H1 (cell line): ENCODE results near the gene CD44. TPM values are rescaled to one million over a fixed set of nuclear protein-coding genes. Genes with fewer than 3 reads are reported as not detected.

Source experiments
- CTCF ChIA-PET: fragments of 300-600 bp; sonication (Branson Sonifier 250); formaldehyde crosslinking; loops from one replicate; lab custom pipeline; 2021; ENCODE audit not compliant: partially characterized antibody; lab: Charles Lee
- POLR2A ChIA-PET: fragments of 300-600 bp; sonication (Branson Sonifier 250); formaldehyde crosslinking; loops from one replicate; lab custom pipeline; 2021; ENCODE audit warnings: inconsistent platforms; ENCODE audit not compliant: partially characterized antibody; lab: Charles Lee
- DNase-seq, 2 experiments: peaks; one replicate each; pipeline versions ENCODE4 v3.0.0 to v3.0.0-alpha.2; 2010 to 2022; ENCODE audit warnings: low spot score in 2 of 2, low read depth in 1 of 2, mixed read lengths in 1 of 2
- FAIRE-seq: peaks from 2 replicates; lab custom pipeline; 2011; peaks lifted over from hg19 to GRCh38; lab: Jason Lieb, UNC
- H2AFZ ChIP-seq: 2 replicates; pipeline ENCODE4 v1.8.1; 2012; ENCODE audit warnings: low read length, inconsistent platforms
- H2AK5ac ChIP-seq: 2 replicates; pipeline ENCODE4 v1.6.1; 2013; ENCODE audit warnings: low read depth, low read length
- H2BK120ac ChIP-seq: replicated peaks from 2 replicates; pipeline ENCODE3; 2013; ENCODE audit warnings: low read depth, low read length, inconsistent platforms
- H2BK12ac ChIP-seq: 2 replicates; pipeline ENCODE4 v1.6.1; 2013; ENCODE audit warnings: low read depth, low read length
- H2BK15ac ChIP-seq: 2 replicates; pipeline ENCODE4 v1.6.1; 2013; ENCODE audit warnings: low read length
- H2BK20ac ChIP-seq: 2 replicates; pipeline ENCODE4 v1.6.1; 2013; ENCODE audit warnings: low read length
- H2BK5ac ChIP-seq: 2 replicates; pipeline ENCODE4 v1.6.1; 2013; ENCODE audit warnings: low read depth, low read length
- H3K14ac ChIP-seq: 2 replicates; pipeline ENCODE4 v1.6.1; 2013; ENCODE audit warnings: inconsistent platforms; ENCODE audit not compliant: insufficient read length
- H3K18ac ChIP-seq: 2 replicates; pipeline ENCODE4 v1.6.1; 2013; ENCODE audit warnings: low read length; ENCODE audit errors: extremely low read depth
- H3K23ac ChIP-seq: 2 replicates; pipeline ENCODE4 v1.6.1; 2013; ENCODE audit warnings: inconsistent platforms; ENCODE audit not compliant: insufficient read length
- H3K23me2 ChIP-seq: 2 replicates; pipeline ENCODE4 v1.6.1; 2013; ENCODE audit warnings: low read depth, low read length
- H3K27ac ChIP-seq: 2 replicates; pipeline ENCODE4 v1.6.1; 2011; ENCODE audit warnings: low read depth, low read length, inconsistent platforms
- H3K27me3 ChIP-seq, 4 experiments: replicated peaks in 1 of 4; 1 replicate in 1 of 4; 2 replicates in 3 of 4; pipeline versions ENCODE4 v1.6.1 to v1.8.1; 2011 to 2013; ENCODE audit warnings: low read length in 3 of 4, mild to moderate bottlenecking in 3 of 4, inconsistent platforms in 2 of 4, mixed read lengths in 2 of 4, moderate library complexity in 1 of 4; ENCODE audit not compliant: control insufficient read depth in 3 of 4, insufficient read depth in 3 of 4; ENCODE audit errors: extremely low read depth in 1 of 4
- H3K36me3 ChIP-seq, 4 experiments: 2 replicates each; pipeline versions ENCODE4 v1.6.1 to v1.8.1; 2011 to 2013; ENCODE audit warnings: mild to moderate bottlenecking in 4 of 4, low read length in 3 of 4, moderate library complexity in 2 of 4, control low read depth in 1 of 4, inconsistent platforms in 1 of 4; ENCODE audit not compliant: insufficient read depth in 4 of 4, control insufficient read depth in 2 of 4
- H3K4ac ChIP-seq: replicated peaks from 2 replicates; pipeline ENCODE3; 2013; ENCODE audit warnings: low read length, low read depth, mixed read lengths, inconsistent platforms; ENCODE audit not compliant: insufficient read length
- H3K4me1 ChIP-seq, 4 experiments: replicated peaks in 1 of 4; 1 replicate in 1 of 4; 2 replicates in 3 of 4; pipeline versions ENCODE4 v1.6.1 to v1.8.1; 2011 to 2013; ENCODE audit warnings: low read length in 3 of 4, inconsistent platforms in 2 of 4, mixed read lengths in 1 of 4; ENCODE audit not compliant: insufficient read depth in 4 of 4, control insufficient read depth in 3 of 4
- H3K4me2 ChIP-seq, 2 experiments: 2 replicates each; pipeline versions ENCODE4 v1.6.1 to v1.8.1; 2011 to 2013; ENCODE audit warnings: low read depth in 2 of 2, low read length in 2 of 2, control low read depth in 1 of 2, inconsistent platforms in 1 of 2, mild to moderate bottlenecking in 1 of 2; ENCODE audit not compliant: insufficient read depth in 1 of 2
- H3K4me3 ChIP-seq, 4 experiments: fragments of 200-600, 300-600 bp in 1 of 4; sonication (generic), shearing (Covaris generic), sonication (Bioruptor Twin) in 1 of 4; 2 replicates each; pipeline versions ENCODE4 v1.5.1 to v1.8.1; 2011 to 2016; ENCODE audit warnings: low read length in 4 of 4, low read depth in 3 of 4, control low read depth in 2 of 4, inconsistent platforms in 2 of 4, mild to moderate bottlenecking in 2 of 4, mixed read lengths in 1 of 4, moderate library complexity in 1 of 4; ENCODE audit not compliant: insufficient read depth in 2 of 4; ENCODE audit errors: extremely low read depth in 1 of 4
- H3K56ac ChIP-seq: replicated peaks from 2 replicates; pipeline ENCODE3; 2013; ENCODE audit warnings: low read depth, mild to moderate bottlenecking, mixed read lengths, low read length, inconsistent platforms; ENCODE audit not compliant: insufficient read length
- H3K79me1 ChIP-seq: 2 replicates; pipeline ENCODE4 v1.6.1; 2013; ENCODE audit warnings: low read depth, low read length, control low read depth
- H3K79me2 ChIP-seq, 2 experiments: 2 replicates each; pipeline versions ENCODE4 v1.6.1 to v1.8.1; 2012 to 2013; ENCODE audit warnings: low read length in 2 of 2, mild to moderate bottlenecking in 2 of 2, inconsistent platforms in 1 of 2; ENCODE audit not compliant: insufficient read depth in 2 of 2, control insufficient read depth in 1 of 2
- H3K9ac ChIP-seq, 4 experiments: replicated peaks in 1 of 4; 1 replicate in 1 of 4; 2 replicates in 3 of 4; pipeline versions ENCODE4 v1.6.1 to v1.8.1; 2011 to 2013; ENCODE audit warnings: low read depth in 3 of 4, low read length in 3 of 4, control low read depth in 2 of 4, mild to moderate bottlenecking in 2 of 4, moderate library complexity in 2 of 4, inconsistent platforms in 1 of 4; ENCODE audit errors: extremely low read depth in 1 of 4
- H3K9me3 ChIP-seq, 2 experiments: 2 replicates each; pipeline versions ENCODE4 v1.6.1 to v1.8.1; 2012 to 2013; ENCODE audit warnings: mild to moderate bottlenecking in 2 of 2, moderate library complexity in 2 of 2, control low read depth in 1 of 2, inconsistent platforms in 1 of 2, low read depth in 1 of 2, low read length in 1 of 2, mixed read lengths in 1 of 2; ENCODE audit not compliant: insufficient read depth in 2 of 2
- H4K20me1 ChIP-seq, 2 experiments: replicated peaks in 1 of 2; 2 replicates each; pipeline versions ENCODE3 to v1.8.1; 2011 to 2013; ENCODE audit warnings: inconsistent platforms in 2 of 2, low read length in 2 of 2, mild to moderate bottlenecking in 1 of 2; ENCODE audit not compliant: insufficient read depth in 2 of 2, control insufficient read depth in 1 of 2
- H4K5ac ChIP-seq: 2 replicates; pipeline ENCODE4 v1.6.1; 2013; ENCODE audit warnings: low read length, low read depth, mixed read lengths, inconsistent platforms; ENCODE audit not compliant: insufficient read length
- H4K8ac ChIP-seq: 2 replicates; pipeline ENCODE4 v1.8.0; 2013; ENCODE audit warnings: mild to moderate bottlenecking, moderate library complexity, low read length, inconsistent platforms; ENCODE audit not compliant: insufficient read depth; ENCODE audit errors: extremely low read depth
- H4K91ac ChIP-seq: replicated peaks from 2 replicates; pipeline ENCODE3; 2013; ENCODE audit warnings: low read length, mixed read lengths, inconsistent platforms; ENCODE audit not compliant: insufficient read length
- BRCA1 ChIP-seq: IDR thresholded peaks from 2 replicates; pipeline ENCODE4 v1.6.1; 2012; ENCODE audit warnings: low read depth, low read length, improper control_type of control experiment
- CBX5 ChIP-seq: fragments of 300-800, 300-1000 bp; sonication (generic); IDR thresholded peaks from 2 replicates; pipeline ENCODE4 v1.7.1; 2016; ENCODE audit warnings: antibody characterized with exemption, low read length, low read depth
- CEBPB ChIP-seq: IDR thresholded peaks from 2 replicates; pipeline ENCODE4 v1.6.1; 2012; ENCODE audit warnings: low read depth, low read length
- CHD2 ChIP-seq: IDR thresholded peaks from 2 replicates; pipeline ENCODE4 v1.6.1; 2012; ENCODE audit warnings: low read length, improper control_type of control experiment
- EP300 ChIP-seq, 2 experiments: IDR thresholded peaks; 1 replicate in 1 of 2; 2 replicates in 1 of 2; pipeline ENCODE4 v1.6.1; 2011 to 2012; ENCODE audit warnings: low read depth in 2 of 2, low read length in 2 of 2, mild to moderate bottlenecking in 2 of 2, borderline replicate concordance in 1 of 2, inconsistent platforms in 1 of 2, moderate library complexity in 1 of 2
- KDM1A ChIP-seq: fragments of 200-600, 300-600 bp; sonication (generic); IDR thresholded peaks from 2 replicates; pipeline ENCODE4 v1.7.1; 2016; ENCODE audit warnings: mild to moderate bottlenecking, low read length, borderline replicate concordance
- MAFK ChIP-seq: IDR thresholded peaks from 2 replicates; pipeline ENCODE4 v1.6.1; 2012; ENCODE audit warnings: low read depth, mild to moderate bottlenecking, improper control_type of control experiment, low read length
- NANOG ChIP-seq: IDR thresholded peaks from 2 replicates; pipeline ENCODE4 v1.6.1; 2011; ENCODE audit warnings: low read length, low read depth, mild to moderate bottlenecking, inconsistent platforms; ENCODE audit not compliant: insufficient read depth, poor library complexity, severe bottlenecking
- SP2 ChIP-seq: IDR thresholded peaks from 2 replicates; pipeline ENCODE4 v1.6.1; 2012; ENCODE audit warnings: mild to moderate bottlenecking, low read length, inconsistent platforms
- SRF ChIP-seq: IDR thresholded peaks from 2 replicates; pipeline ENCODE4 v1.6.1; 2011; ENCODE audit warnings: mild to moderate bottlenecking, low read depth, low read length, moderate library complexity
- TAF7 ChIP-seq: optimal IDR thresholded peaks from 2 replicates; pipeline ENCODE3; 2011; ENCODE audit warnings: low read depth, mild to moderate bottlenecking, inconsistent platforms, low read length, moderate library complexity, borderline replicate concordance
- ZNF274 ChIP-seq: IDR thresholded peaks from 2 replicates; pipeline ENCODE4 v1.7.0; 2012; ENCODE audit warnings: low read length, borderline replicate concordance; ENCODE audit errors: extremely low read depth
- WGBS, 2 experiments: shearing (Covaris generic) in 1 of 2; methylation state at CpG; one replicate each; pipeline versions ENCODE4 v1.1.6 to v1.1.7; 2013 to 2015; ENCODE audit warnings: low lambda C conversion rate in 2 of 2, mixed read lengths in 2 of 2, inconsistent platforms in 1 of 2, low coverage in 1 of 2, missing lambda C conversion rate in 1 of 2; ENCODE audit not compliant: insufficient replicate concordance in 2 of 2, insufficient coverage in 1 of 2, insufficient read length in 1 of 2; ENCODE audit errors: extremely low coverage in 1 of 2, missing lambda C conversion rate in 1 of 2; 5-methylcytosine and 5-hydroxymethylcytosine counted together
- polyA plus RNA-seq, 7 experiments: library from polyadenylated mRNA; depleted of rRNA in 3 of 7; stranded (reverse) in 5 of 7; unstranded in 2 of 7; fragments of >200 nt in 5 of 7; fragments of 200-250 nt in 2 of 7; gene quantifications; 1 replicate in 5 of 7; 2 replicates in 1 of 7; 4 replicates in 1 of 7; pipeline versions ENCODE4 v1.2.1 to v1.2.3, GENCODE V29; 2011 to 2013; ENCODE audit warnings: missing spikeins in 2 of 7, mixed read lengths in 2 of 7
- total RNA-seq: library from RNA; stranded (reverse); fragmentation: NEBNext Ultra II Directional; extraction: Animal tissue kit (Norgen Biotek cat#: 25700); gene quantifications from 2 replicates; pipeline ENCODE4 v1.2.1, GENCODE V29; 2021
- TF ChIP-seq, protein P1 (sequence below): IDR thresholded peaks from 2 replicates; pipeline ENCODE4 v1.6.1; 2011; ENCODE audit warnings: low read depth, mild to moderate bottlenecking, low read length; ENCODE audit not compliant: insufficient read depth

The CD44 gene
- total and polyA plus RNA-seq, 2 of the 8 experiments (the other 6 are each of a cell fraction or from before 2014, with no cell fraction given), result 11.8 to 13.7 TPM

DNA sequence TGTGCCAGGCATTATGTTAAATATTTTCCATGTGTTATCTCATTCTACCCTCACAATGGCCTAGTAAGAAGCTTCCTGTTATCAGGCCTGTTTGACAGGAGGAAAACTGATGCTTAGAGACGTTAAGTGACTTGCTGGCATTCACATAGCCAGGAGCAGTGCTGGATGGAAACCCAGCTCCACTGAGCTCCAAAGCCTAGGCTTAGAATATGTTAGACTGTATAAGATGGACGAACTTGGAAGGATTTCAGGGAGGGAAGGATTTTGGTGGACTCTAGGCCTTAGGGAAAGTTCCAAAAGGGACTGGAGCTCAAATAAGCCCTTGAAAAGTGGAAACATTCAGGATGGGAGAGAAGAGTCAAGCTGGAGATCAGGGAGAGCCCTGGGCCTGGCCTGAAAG lies 2.1 kb downstream of the CD44 start:
- Histone ChIP-seq H4K20me1 (no peaks in the 10 kb centered on the region), H3K4me3 (no peak overlapping the region), H3K36me3 (no peaks in the 10 kb centered on the region), H3K23ac (no peak overlapping the region), H2BK12ac (no peak overlapping the region), H3K56ac (no peak overlapping the region), H3K79me2 (no peaks in the 10 kb centered on the region), H3K9ac (no peak overlapping the region), H4K91ac (no peak overlapping the region), H3K4me1 (peaks cover 0 to 8% (median 3%) of the 10 kb centered on the region in 4 experiments; a peak in 5 of 7 replicates), H2BK15ac (no peak overlapping the region; the same call in 1 of the 2 replicates), H3K27me3 (peaks cover 21 to 35% (median 30%) of the 10 kb centered on the region in 4 experiments), H2AFZ (no peak overlapping the region), H3K18ac (no peak overlapping the region), H2BK120ac (no peak overlapping the region), H3K9me3 (no peaks in the 10 kb centered on the region), H3K79me1 (no peaks in the 10 kb centered on the region), H2BK20ac (no peak overlapping the region), H3K14ac (no peak overlapping the region), H3K4me2 (no peak overlapping the region), H3K27ac (no peak overlapping the region), H2BK5ac (no peak overlapping the region), H2AK5ac (no peak overlapping the region), H4K5ac (no peak overlapping the region), H4K8ac (no peak overlapping the region), H3K23me2 (peaks cover 14% of the 10 kb centered on the region), H3K4ac (no peak overlapping the region)
- FAIRE-seq (no peak), DNase-seq (no peak)
- CTCF ChIA-PET, result interaction anchor here (0.8 to 1.3 kb wide), 6 partner anchors 11 to 270 kb away, joined by 3 to 4 read pairs (median 3); no protein-coding TSS in a partner anchor
- WGBS, 2 experiments, result 77% methylated on average over 2 of the region's 2 CpGs; no CpG with 5 or more reads in 1 of the 2 experiments
- POLR2A ChIA-PET, result interaction anchor here (0.6 to 0.7 kb wide), 2 partner anchors 9 to 294 kb away, joined by 3 read pairs; no protein-coding TSS in a partner anchor
- TF ChIP-seq, protein P1, sequence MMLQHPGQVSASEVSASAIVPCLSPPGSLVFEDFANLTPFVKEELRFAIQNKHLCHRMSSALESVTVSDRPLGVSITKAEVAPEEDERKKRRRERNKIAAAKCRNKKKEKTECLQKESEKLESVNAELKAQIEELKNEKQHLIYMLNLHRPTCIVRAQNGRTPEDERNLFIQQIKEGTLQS, result no peak
- TF ChIP-seq MAFK (no peak), CHD2 (no peak), SP2 (no peak), TAF7 (no peak), SRF (no peak), CEBPB (no peak), ZNF274 (no peak), KDM1A (no peak), CBX5 (no peak), EP300 (IDR thresholded peaks at IDR 0.05; ENCODE audit: borderline replicate concordance in 1 of 2, low read depth in 2 of 2, low read length in 2 of 2) (no peak), BRCA1 (no peak), NANOG (no peak)
